ENCODE data around the gene PADI6.

The PADI6 gene

DNA sequence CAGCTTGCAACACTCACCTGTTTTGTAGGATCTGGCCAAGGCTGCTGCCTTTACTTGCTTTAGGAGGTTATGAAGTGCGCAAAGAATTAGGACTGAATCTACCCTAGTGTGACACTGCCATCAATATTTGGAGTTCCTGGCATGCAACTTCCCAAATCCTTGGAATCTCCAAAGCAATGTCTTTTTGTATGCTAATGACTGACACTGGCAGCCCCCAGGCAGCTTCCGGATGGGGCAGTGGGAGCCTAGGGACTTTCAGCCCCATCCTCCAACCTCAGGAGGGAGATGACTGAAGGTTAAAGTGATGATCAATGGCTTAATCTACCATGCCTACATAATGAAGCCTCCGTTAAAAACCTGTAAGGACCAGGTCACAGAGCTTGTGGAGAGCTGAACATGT is 62.0 kb downstream of the PADI6 start:
- FAIRE-seq (no peak), DNase-seq (ENCODE audit: low spot score) (no peak)

DNA sequence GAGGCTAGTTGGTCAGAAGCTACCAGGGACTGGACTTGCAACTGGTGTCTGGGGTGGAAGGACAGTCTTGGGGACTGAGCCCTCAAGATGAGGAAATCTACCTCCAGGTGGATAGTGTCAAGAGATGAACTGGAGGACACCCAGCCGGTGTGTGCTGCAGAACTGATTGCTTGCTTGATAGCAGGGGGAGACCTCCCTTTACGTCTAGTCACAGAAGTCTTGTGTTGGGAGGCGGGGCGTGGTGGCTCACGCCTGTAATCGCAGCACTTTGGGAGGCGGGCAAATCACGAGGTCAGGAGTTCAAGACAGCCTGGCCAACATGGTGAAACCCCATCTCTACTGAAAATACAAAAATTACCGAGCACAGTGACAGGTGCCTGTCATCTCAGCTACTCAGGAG is 62.6 kb downstream of the PADI6 start:
- DNase-seq (ENCODE audit: low spot score), result no peak
- no peak for FAIRE-seq

DNA sequence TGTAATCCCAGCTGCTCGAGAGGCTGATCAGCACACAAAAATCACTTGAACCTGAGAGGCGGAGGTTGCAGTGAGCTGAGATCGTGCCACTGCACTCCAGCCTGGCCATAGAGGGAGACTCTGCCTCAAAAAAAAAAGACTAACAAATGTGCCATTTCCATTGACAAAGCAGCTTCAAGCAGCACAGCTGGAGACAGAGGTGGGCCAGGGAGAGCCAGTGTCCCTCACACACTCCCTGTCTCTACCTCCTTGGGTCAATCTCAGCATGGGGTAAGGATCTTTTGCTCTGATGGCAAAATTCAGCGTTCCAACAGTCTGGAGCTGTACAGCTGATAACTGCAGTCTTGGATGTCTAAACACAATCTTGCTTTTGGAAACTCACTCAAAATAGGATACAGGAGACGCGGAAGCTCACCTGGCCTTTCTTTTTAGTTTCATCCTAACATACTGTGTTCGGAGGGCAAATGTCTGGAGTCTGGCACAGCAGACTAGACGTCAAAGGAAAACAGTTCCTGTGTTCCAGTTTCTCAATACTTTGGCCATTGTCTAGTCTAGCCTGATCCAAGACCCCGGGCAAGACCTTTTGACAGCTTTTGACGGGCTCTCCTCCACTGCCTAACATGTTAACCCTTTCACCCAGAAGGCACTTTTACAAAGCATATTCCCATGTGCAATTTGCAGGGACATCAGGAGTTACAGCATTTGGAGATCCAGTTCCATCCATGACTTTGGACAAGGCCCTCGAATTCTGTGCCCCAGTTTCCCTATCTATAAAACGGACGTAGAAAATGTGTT is 64.6 kb downstream of the PADI6 start:
- FAIRE-seq (no peak), DNase-seq (ENCODE audit: low spot score) (no peak)

GRCh38 chr1:17437260-17437579 is 65.2 kb downstream of the PADI6 start:
- DNase-seq (ENCODE audit: low spot score) (no peak), FAIRE-seq (no peak)

DNA sequence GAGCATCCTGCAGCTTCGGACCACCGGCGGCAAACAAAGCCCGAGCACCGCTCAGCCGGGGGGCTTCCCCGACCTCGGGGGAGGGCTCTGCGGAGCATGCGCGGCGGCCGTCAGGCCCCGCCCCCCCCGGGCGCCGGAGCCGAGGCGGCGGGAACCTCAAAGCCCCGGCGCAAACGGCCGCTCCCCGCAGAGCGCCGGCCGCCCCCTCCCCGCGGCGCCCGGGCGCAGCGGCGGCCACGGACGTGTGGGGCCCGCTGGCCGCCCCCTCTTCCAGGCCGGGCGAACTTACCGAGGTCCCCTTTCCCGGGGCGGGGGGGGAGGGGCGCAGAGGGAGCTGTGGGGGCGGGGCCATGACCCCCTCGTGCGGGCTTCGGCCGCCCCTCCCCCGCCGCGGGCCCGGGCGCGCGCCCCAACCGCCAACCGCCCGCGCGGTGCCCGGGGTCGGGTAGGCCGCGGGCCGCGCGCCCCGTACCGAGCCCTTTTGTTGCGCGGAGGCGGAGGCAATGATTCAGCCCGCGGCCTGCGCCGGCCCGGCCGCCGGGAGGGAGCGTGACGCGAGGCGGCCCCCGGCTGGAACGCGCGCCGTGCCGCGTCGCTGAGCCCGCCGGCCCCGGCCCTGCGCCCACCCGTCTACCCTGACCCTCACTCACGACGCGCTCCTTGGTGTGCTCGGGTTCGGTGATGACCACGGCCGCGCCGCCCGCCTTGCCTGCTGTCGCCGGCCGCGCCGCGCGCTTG is 65.8 kb downstream of the PADI6 start:
- DNase-seq (ENCODE audit: low spot score) (peak; percentile 86), FAIRE-seq (no peak)

- DNase-seq (ENCODE audit: low spot score), result peak; percentile 64
- no peak for FAIRE-seq
These were observed 66.6 kb downstream of the PADI6 start for GRCh38 chr1:17438318-17439249.

GRCh38 chr1:17439250-17440073 is 67.5 kb downstream of the PADI6 start, which contains the start of gene RCC2:
RCC2 (minus strand) TSS chr1:17439677; CDS start chr1:17438514, 1,163 bp downstream.
- FAIRE-seq (no peak), DNase-seq (ENCODE audit: low spot score) (peak; percentile 89)

DNA sequence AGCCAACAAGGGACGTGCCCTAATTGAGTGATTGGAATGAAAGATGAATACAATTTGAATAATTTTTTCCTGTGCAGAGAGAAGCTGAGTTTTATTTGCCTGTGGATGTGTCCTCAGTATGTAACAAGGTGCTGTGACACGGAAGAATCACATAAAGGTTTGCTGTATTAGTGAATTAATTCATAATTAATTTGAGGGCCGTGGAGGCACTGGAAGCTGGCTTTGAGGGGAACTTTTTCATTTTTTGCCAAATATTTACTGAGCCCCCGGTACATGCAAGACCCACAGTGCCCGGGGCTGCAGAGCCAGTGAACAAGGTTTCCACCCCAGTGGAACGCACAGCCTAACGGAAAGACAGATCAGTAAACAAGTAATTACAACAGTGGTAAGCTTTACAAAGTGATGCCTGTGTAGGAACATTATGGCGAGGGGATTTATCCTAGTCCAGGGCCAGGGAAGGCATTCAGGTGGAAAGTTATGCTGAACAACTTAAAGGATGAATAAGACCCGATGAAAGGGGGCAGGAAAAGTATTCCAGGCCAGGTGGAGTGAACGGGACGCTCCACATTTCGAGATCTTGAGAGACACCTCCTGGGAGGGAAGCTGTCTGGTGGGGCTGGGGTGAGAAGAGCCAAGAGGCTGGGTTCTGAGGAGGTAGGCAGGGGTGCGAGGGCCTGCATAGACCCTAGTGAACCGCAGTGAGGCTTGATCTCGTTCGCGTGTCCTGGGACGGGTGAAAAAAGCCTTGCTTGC is 68.3 kb downstream of the PADI6 start:
- FAIRE-seq, result no peak
- DNase-seq (ENCODE audit: low spot score), result no peak

- DNase-seq (ENCODE audit: low spot score), result no peak
- no peak for FAIRE-seq
These were observed 68.8 kb downstream of the PADI6 start for GRCh38 chr1:17440827-17441168.

DNA sequence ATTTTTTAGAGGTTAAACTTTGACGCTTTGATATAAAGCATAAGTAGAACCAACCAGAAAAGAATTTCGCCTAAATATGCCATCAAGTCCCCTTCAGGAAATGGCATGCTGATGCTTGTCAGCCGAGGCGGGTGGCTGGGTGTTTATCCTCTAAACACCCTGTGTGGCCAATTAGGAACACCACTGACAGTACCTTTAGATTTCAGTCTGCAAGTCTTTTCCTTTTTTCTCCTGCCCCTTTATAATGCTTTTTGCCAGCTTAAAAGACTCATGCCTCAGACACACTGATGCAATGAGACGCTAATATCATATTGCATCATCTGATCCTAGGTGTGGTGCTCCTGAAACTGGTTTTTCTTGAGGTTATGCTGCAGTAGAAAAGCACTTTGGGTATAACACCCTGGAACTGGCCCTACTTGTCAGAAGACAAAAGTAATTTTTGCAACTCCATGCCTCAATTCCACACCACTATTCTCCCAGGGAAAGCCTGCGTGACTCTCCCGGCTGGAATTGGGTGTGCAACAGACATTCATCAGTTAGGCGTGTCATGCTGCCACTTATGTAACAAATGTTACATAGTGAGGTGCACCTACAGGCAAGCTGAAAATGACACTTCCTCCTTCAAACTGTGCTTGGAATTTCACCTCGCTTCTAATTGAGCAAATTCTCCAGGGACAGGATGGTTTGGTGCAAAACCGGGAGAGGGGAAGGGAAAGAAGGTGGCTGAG is 69.4 kb downstream of the PADI6 start:
- FAIRE-seq (peak; percentile 20), DNase-seq (ENCODE audit: low spot score) (peak; percentile 50)

DNA sequence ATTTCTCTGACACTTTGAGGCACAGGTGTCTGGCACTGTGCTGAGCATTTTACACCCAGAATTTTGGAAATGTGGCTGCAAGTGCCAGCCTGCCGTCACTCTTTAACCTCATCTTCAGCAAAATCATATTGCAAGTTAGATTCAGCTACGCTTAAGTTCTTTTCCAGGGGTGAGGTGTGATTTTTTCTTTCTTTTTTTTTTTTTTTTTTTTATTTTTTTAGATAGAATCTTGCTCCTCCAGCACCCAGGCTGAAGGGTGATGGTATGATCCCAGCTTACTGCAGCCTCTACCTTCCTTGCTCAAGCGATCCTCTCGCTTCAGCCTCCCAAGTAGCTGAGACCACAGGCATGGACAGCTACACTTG is 70.0 kb downstream of the PADI6 start:
- FAIRE-seq, result no peak
- no peak for DNase-seq (ENCODE audit: low spot score)

DNA sequence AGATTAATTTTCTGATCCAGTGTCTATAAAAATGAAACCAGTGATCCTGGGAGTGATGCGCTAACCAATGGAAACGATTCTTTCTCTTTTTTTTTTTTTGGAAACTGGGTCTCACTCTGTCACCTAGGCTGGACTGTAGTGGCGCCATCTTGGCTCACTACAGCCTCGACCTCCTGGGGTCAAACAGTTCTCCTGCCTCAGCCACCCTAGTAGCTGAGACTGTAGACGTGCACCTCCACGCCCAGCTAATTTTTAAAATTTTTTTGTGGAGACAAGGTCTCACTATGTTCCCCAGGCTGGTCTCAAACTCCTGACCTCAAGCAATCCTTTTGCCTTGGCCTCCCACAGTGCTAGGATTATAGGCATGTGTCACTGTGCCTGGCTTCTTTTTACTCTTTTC is 70.8 kb downstream of the PADI6 start:
- FAIRE-seq (no peak), DNase-seq (ENCODE audit: low spot score) (no peak)

- DNase-seq (ENCODE audit: low spot score) (no peak), FAIRE-seq (no peak)
These were observed 75.6 kb downstream of the PADI6 start for GRCh38 chr1:17447501-17447992.

Measured in urothelium cell line (cell line).